ENCODE measurements around the gene ARHGAP23.

- TF ChIP-seq CTCF (IDR thresholded peaks at IDR 0.05; ENCODE audit: extremely low read depth in 1 of 2, insufficient read depth in 1 of 2, low read depth in 1 of 2, low read length in 2 of 2) (no peak), POLR2AphosphoS5 (IDR thresholded peaks at IDR 0.05; ENCODE audit: insufficient read depth, low read depth, low read length) (no peak), GATA2 (IDR thresholded peaks at IDR 0.05; ENCODE audit: insufficient read depth, insufficient read length, low read depth, low read length) (no peak)
Observed at GRCh38 chr17:38542286-38542685, 114.0 kb downstream of the ARHGAP23 start.
